Urothelium cell line (cell line): ENCODE data around the gene SKAP1.
A peak's percentile ranks its signal among the peaks of the same experiment; 100 is the strongest.

ENCODE experiments used
- DNase-seq: peaks from one replicate; pipeline ENCODE4 v3.0.0; 2011; ENCODE audit warnings: low spot score, mixed read lengths
- FAIRE-seq: peaks from 2 replicates; lab custom pipeline; 2011; peaks lifted over from hg19 to GRCh38; lab: Jason Lieb, UNC

The SKAP1 gene

GRCh38 chr17:48429638-48430586, at the start of gene SKAP1:
Gene SKAP1 (minus strand): TSS chr17:48430214.
- DNase-seq, result no peak
- FAIRE-seq, result no peak

DNA sequence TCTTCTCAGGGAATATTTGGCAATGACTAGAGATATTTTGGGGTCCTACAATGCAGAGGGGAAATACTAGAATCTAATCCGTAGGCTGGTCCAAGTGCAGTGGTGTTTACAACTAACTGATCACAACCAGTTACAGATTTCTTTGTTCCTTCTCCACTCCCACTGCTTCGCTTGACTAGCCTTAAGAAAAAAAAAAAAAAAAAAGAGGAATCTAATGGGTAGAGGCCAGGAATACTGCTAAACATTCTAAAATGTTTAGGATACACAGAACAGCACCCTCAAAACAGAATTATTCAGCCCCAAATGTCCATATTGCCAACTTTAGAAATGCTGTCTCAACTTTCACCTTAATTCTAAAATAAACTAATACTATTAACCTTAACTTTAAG, 49.0 kb upstream of the SKAP1 start:
- DNase-seq (no peak), FAIRE-seq (no peak)

DNA sequence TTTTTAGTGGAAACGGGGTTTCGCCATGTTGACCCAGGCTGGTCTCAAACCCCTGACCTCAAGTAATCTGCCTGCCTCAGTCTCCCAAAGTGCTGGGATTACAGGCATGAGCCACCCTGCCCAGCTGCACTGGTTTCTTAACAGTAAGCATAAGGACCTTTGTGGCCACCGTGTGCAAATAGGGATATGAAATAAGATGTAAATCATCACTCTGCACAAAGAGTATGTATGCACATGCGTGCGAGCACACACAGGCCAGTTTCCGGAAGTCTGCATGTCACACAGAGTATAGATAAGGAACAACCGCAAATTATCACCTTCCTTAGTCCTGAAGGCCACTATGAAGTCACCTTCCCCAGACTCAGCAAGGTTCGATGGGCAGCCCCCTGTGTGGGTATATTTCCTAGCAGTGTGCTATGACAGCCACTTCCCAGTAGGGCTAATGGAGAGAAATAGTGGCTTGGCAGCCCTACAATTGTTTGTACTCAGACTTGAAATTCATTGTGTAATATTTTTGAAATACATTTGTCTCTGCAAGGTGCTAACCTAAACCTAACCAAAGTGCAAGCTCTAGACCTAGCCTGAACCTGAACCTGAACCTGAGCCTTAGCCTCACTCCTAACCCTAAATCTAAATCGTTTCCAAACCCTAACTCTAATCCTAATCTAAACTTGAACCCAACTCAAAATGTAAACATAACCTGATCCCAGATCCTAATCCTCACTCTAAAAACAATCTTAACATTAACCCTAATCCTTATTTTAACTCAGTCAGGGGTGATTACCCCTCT, 48.4 kb upstream of the SKAP1 start:
- no peak for FAIRE-seq
- no peak for DNase-seq

DNA sequence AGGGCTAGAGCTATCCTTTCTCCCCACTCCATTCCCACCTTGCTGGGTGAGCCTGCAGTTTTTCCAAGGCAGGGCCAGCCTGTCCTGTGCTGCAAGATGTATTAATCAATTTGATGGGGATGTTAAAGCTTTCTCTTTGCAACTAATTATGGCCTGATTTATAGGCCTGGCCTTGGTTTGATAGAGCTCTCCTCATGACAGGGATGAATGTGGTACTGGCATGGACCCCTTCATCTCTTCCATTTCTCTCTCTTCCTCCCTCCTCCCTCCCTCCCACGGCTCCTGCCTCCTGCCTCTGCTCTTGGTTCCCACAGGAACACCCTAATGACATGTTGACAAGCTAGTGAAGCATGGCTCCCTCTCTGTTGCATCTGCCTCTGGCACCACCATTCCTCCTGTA, 47.2 kb upstream of the SKAP1 start:
- no peak for FAIRE-seq
- no peak for DNase-seq

DNA sequence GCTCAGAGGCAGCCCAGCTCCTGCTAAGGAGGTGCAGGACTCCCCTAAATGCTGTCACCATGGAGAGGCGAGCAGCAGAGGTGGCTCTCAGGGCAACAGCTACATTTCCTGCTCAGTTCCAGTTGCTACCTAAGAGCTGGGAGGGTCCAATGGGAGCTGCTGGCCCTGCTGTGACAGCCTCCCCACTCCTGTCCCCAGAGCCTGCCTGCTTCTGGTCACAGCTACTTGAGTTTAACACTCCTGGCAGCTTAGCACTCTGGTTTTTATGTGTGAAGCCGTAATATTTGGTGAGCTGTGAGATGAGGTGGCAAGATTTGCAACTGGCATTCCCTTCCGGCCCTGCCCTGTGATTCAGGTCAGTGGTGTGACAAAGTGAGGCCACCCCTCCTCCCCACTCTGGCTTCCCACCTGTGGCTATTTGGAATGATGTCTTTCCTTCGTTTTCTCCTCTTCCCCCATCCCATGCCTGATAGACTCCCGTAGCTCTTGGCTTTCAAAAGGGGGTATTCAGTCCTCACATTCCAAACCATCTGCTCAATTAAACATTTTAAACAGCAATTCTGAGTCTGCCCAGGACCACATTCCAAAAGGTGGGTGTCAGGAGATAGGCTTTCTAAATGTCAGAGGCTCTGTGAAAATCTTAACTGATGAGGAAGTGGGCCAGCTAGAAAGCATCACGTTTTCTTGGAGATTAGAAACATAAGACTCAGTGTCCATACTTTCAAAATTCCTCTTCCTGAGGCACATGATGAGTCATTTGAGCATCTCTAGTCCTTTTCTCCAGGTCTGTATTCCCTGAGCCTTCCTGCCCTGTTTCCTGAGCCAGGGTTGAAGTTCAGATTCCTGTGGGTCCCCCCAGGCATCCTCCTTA, 42.6 kb upstream of the SKAP1 start:
- DNase-seq, result peak; percentile 75
- peak; percentile 74 for FAIRE-seq

- FAIRE-seq (peak; percentile 13), DNase-seq (no peak)
These were observed 41.9 kb upstream of the SKAP1 start for GRCh38 chr17:48471817-48472410.

- no peak for FAIRE-seq
- DNase-seq, result peak; percentile 54
These were observed 40.5 kb upstream of the SKAP1 start for GRCh38 chr17:48470388-48471034.

DNA sequence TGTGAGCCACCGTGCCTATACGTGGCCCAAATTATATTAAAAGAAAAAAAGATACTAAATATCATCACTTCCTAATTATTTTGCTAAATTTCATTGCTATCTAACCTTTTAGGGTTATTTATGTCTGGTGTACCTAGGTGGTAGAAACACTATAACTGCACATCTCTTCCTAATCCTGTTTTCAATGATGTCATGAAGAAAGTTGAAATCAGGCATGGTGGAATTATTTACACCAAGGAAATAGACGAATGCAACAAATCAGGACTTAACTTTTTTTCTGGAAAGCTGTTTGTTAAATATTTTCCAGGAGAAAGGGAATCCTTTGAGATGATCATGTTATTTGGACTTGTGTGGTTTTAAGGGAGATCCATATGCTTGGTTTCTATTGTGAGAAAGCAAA, 39.2 kb upstream of the SKAP1 start:
- DNase-seq (no peak), FAIRE-seq (no peak)

- DNase-seq (no peak), FAIRE-seq (no peak)
These were observed 38.3 kb upstream of the SKAP1 start for GRCh38 chr17:48468299-48468698.

- no peak for FAIRE-seq
- no peak for DNase-seq
These were observed 35.9 kb upstream of the SKAP1 start for GRCh38 chr17:48465884-48466283.

- no peak for DNase-seq
- FAIRE-seq, result no peak
These were observed 33.5 kb upstream of the SKAP1 start for GRCh38 chr17:48463526-48463925.

GRCh38 chr17:48462946-48463345, 32.9 kb upstream of the SKAP1 start:
- FAIRE-seq, result no peak
- DNase-seq, result no peak

- FAIRE-seq, result no peak
- no peak for DNase-seq
These were observed 30.0 kb upstream of the SKAP1 start for GRCh38 chr17:48460052-48460451.

GRCh38 chr17:48459070-48459844, 29.2 kb upstream of the SKAP1 start:
- FAIRE-seq, result no peak
- no peak for DNase-seq

GRCh38 chr17:48457080-48457836, 27.2 kb upstream of the SKAP1 start:
- FAIRE-seq, result no peak

DNA sequence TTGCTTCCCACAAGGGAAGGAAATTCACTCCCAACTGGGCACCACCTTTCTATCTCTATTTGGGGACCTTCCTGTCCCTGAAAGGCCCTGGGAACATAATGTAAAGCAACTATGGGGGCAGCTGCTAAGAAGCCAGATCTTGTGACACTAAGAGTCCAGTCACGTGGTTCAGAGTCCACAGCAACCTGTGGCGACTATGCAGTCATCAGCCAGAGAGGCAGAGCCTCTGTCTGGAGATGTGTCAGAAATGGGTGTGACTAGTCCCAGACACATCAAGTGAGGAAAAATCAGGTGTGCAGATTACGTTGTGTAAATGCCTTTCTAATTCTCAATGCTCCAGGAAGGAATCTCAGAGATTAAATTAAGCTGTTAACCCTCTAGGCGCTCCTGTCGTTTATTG, 26.6 kb upstream of the SKAP1 start:
- DNase-seq (no peak), FAIRE-seq (no peak)

More at GRCh38 chr17:48457080-48457836, 27.2 kb upstream of the SKAP1 start:
- peak; percentile 71 for DNase-seq

DNA sequence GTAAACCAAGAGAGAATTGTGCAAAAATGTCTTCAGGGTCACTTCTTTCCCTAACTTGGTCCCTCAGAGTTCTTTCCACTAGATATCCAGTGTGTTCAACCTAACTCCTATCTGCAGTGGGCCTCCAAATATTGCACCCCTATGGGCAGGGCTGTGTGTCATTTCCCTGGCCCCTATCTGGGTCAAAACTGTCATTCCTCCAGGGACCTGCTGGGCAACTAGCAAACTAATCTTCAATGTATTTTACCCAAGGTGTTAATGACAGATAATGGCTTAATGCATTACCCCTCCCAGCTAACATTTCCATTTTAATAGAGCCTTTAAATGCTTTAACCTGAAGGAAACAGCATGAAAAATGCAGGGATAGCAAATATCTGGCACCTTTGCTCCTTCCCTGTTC, 25.8 kb upstream of the SKAP1 start:
- DNase-seq (no peak), FAIRE-seq (no peak)

- DNase-seq (no peak), FAIRE-seq (no peak)
These were observed 23.4 kb upstream of the SKAP1 start for GRCh38 chr17:48453447-48453846.

- FAIRE-seq (no peak), DNase-seq (no peak)
These were observed 21.5 kb upstream of the SKAP1 start for GRCh38 chr17:48451489-48451888.
